GM19240 (cell line): ENCODE measurements around the gene PHLDA3.

Experiments
- DNase-seq: peaks from one replicate; pipeline ENCODE4 v3.0.0; 2011; ENCODE audit warnings: low spot score; ENCODE audit not compliant: insufficient read length

Gene PHLDA3

DNA sequence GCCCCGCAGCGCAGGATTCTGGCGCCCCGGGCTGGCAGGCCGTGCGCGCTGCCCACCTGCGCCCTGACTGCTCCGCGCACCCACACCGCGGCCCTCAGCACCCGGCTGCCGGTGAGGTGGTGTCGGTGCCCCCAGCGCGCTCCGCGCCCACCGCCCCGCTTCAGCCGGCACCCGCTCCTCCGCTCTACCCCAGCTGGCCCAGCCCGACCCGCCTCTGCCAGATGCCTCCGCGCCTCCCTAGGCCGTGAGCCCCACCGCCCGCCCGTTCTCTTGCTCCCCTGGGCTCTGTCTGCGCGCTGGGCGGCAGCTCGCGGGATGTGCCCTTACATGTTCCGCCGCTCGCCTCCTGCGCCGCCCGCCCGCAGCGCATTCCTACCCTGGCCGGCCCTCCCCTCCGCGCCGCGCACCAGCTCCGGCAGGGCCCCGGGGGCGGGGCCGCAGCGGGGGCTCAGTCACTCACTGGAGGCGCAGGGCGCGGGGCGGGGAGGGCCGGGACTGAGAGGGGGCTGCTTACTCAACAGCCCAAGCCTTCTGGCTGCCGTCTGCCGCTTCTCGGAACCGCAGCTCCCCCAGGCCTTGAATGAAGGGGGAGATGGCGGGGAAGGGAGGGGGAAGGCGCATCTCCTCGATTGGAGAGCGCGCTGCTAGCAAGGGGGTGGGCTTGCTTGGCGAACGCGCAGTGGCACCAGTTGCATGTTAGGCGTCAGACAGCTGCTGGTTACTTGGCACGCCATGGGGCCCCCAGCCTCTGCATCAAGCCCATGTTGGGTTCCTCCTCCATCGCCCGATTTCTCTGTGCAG, at the start of gene PHLDA3:
TSS of gene PHLDA3 (minus strand) at position 345 of the 801 bp plus-strand sequence. CDS start 402 bp downstream, outside the sequence.
- peak; percentile 44 for DNase-seq

- no peak for DNase-seq
Measured at GRCh38 chr1:201518071-201518470, 49.1 kb upstream of the PHLDA3 start.

DNA sequence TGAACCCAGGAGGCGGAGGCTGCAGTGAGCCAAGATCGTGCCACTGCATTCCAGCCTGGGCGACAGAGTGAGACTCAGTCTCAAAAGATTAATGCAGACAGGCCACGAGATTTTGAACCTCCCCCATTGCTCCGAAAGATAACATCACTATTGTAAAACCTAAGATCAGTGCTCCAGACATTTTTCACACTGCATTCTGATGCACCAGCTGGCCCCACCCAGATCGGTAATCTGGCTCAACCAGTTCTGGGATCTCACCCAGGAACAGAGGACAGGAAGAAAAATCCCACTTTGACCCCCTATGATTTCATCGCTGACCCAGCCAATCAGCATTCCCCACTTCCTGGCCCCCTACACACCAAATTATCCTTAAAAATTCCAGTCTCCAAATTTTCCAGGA, 48.6 kb upstream of the PHLDA3 start:
- no peak for DNase-seq

DNA sequence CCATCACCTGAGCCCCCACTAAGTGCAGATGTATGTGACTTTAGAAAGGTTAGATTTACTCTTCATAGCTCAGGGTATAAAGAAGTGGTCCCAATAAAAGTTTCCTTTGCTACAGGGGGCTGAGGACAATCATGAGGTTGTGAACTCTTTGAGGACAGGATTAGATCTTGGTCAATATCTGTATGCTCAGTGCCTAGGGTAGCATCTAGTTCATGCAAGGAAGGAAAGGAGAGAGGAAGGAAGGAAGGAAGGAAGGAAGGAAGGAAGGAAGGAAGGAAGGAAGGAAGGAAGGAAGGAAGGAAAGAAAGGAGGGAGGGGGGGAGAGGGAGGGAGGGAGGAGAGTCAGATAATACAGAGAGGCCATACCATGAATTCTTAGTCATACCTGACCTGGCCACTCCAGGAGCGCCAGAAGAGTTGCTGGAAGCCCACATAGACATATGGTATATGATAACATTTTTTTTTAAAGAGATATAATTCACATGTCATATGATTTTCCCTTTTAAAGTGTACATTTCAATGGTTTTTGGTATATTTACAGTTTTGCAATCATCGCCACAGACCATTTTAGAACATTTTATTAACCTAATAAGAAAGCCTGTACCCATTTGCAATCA, 47.6 kb upstream of the PHLDA3 start:
- no peak for DNase-seq

- no peak for DNase-seq
Measured at GRCh38 chr1:201515895-201516294, 46.9 kb upstream of the PHLDA3 start.

- no peak for DNase-seq
Measured at GRCh38 chr1:201515062-201515750, 46.2 kb upstream of the PHLDA3 start.

GRCh38 chr1:201514466-201514865, 45.5 kb upstream of the PHLDA3 start:
- no peak for DNase-seq

- DNase-seq = no peak
Measured at GRCh38 chr1:201513498-201514243, 44.7 kb upstream of the PHLDA3 start.

DNA sequence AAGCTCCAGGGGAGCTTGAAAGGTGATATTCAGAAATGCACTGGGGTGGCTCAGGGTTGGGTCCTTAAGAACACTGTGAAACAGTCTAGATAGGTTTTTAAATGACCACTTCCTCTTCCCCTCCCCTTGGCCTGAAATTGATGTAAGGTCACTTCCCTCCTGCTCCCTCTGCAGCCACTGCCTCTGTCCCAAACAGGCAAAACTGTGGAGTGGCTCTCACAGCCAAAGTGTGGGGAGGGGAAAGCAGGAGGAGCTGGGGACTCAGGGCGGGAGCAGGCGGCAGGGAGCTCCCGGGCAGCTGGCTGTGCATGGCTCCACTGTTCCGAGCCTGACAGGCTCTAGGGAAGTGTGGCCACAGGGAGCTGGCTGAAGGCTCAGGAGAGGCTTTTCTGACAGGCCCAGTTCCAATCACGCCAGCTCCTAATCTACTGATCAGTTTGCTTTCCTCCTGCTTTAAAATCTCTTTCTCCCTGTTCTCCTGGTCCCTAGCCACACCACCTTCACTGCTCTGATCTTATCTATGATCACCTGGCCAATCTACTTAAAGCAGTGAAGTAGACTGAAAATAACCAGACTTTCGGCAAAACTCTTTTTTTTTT, 43.1 kb upstream of the PHLDA3 start:
- peak; percentile 31 for DNase-seq

GRCh38 chr1:201511396-201511940, 42.5 kb upstream of the PHLDA3 start:
- DNase-seq = no peak

DNA sequence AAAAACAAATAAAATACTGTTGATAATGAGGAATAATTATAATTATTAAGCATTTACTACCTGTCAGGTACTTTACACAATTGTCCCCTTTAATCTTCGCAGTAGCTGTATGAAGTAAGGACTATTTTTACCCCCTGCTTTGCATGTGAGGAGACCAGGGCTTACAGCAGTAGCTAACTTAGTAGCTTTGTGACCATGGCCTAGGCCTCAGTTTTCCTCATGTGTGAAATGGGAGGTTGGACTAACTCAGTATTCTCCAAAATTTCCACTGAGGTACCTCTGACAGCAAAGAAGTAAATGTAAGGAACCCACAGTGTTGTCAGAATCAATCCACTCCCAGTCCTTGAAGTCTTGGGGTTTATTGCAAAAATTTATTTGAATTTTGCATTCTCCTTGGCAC, 41.7 kb upstream of the PHLDA3 start:
- DNase-seq = no peak

DNA sequence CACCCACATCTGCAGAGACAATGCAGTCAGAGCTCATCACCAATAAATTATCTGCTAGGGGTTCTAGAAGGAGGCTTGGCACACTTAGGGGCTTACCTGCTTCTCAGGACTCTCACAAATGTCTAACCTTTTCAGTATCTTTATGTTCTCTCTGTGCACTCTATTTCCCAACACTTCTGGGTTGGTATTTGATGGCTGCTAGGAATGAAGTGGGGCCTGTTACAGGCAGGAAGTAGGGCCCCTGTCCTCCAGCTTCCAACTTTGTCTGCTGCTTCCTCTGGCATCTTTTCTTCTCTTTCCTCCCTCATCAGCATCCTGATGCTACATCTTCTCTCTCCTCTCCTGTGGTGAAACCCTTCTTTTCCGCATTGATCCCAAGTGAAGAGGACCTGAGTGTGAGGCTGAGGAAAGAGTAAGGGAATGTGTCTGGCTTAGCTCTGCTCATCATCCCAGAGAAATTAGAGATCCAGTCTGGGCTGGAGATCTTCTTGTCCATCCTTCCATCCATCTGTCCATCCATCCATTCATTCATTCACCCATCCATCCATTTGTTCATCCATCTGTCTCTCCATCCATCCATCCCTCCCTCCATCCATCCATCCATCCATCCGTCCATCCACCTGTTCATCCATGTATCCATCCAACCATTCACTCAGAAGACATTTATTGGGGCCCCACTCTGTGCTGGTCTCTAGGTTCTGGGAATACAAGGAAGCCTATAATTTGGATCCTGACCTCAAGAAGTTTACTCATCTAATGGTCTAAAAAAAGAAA, 40.8 kb upstream of the PHLDA3 start:
- no peak for DNase-seq

DNA sequence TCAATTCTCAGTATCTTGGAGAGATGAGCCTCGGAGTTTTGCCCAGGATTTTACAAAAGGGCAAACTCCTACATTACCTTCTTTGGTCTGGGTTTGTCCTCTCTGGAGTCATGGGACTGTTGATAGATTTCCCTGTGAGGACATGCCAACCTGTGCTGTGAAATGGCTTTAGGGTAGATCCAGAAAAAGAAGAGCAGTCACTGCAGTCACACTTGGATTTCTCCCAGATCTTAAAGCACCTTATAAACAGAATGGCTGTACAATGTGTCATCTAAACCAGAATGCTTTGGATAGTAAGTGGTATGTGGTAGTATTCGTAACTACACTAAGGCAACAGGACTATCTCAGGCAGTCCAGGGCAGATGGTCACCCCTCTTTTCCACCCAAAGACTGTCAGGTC, 39.8 kb upstream of the PHLDA3 start:
- no peak for DNase-seq

GRCh38 chr1:201507360-201507675, 38.3 kb upstream of the PHLDA3 start:
- no peak for DNase-seq

- peak; percentile 84 for DNase-seq
Measured at GRCh38 chr1:201506557-201507359, 37.8 kb upstream of the PHLDA3 start, which contains the start of gene CSRP1. CSRP1 (minus strand) TSS chr1:201507123; CDS start chr1:201496303, 10,820 bp downstream.

DNA sequence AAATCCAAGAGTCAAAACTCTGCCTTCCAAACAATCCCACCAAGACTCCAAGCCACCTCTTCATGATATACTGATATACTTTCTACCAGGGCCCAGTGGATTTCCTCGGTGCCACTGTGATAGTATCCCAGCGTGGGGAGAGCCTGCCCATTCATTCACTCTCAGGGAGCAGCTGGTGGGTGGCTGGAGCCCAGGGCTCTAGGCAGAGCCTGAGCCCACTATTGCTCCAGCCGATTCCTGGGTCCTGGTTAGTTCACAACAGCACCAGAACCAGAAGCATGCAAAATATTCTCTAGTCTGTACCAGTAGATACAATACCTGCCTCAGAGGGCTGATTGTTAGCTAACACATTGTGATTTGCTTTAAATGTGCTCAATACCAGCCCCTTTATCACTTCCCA, 37.1 kb upstream of the PHLDA3 start:
- no peak for DNase-seq

DNA sequence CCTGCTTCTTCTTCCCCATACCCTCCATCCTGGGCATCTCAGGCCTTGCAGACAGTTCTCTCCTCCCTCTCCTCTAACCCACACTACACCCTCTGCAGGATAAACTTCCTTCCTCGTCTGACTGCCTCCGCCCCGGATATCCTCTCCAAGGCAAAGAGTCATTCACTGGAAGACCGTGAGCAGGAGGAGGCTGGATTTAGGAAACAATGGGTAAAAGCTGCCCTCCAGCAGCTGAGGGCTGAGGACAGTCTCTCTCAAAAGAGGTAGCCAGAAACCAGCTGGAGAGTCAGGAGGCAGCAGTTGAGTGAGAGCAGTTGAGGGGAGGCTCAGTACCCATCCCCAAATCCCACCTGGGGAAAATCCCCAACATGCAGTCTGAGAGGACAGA, 36.5 kb upstream of the PHLDA3 start:
- DNase-seq = no peak

DNA sequence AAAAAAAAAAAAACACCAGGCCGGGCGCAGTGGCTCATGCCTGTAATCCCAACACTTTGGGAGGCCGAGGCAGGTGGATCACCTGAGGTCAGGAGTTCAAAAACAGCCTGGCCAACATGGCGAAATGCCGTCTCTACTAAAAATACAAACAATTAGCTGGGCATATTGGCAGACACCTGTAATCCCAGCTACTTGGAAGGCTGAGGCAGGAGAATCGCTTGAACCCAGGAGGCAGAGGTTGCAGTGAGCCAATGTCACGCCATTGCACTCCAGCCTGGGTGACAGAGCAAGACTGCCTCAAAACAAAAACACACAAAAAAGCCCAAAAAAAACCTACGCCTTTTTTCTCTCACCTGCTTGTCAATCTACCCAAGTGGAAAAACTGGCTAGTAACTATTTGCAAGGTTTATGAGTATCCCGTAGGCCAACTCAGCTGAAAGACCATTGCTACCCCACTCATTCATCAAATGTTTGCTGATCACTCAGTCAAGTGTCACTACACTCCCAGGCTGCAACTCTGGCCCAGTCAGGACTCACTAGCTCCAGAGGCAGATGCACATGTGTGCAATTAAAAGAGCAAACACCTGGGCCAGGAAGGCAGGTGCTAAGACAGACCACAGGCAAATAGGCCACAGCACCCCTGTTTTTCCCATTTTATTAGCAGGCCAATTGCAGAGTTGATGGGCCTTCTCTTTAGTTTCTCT, 36.0 kb upstream of the PHLDA3 start:
- DNase-seq = no peak

GRCh38 chr1:201504179-201504631, 35.2 kb upstream of the PHLDA3 start:
- DNase-seq = no peak
